GM12874 (cell line): ENCODE results near the gene LSM10.

Experiments
- CTCF ChIP-seq: IDR thresholded peaks from 2 replicates; pipeline ENCODE4 v1.5.1; 2011; ENCODE audit warnings: low read depth, mild to moderate bottlenecking, control low read depth, low read length, moderate library complexity; ENCODE audit not compliant: insufficient read depth

The LSM10 gene

DNA sequence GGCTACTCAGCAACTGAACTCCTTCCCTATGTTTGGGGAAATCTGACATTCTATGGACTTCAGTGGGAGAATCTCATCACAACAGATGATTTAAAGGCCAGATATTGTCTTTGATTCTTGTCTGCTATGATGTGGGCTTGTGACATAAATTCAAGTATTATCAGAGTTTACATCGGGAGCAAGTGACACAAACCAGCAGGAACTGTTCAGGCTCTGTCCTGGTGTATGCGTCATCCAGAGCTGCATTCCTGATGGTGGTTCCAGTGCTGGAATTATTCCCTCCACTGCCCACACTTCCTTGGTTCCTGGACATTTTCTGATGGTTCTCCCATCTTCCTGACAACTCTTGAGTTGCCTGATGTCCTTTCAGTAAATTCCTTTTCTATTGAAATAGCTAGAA is 10.8 kb upstream of the LSM10 start:
- no peak for TF ChIP-seq CTCF

GRCh38 chr1:36406440-36406839 is 8.7 kb upstream of the LSM10 start:
- TF ChIP-seq CTCF: no peak

DNA sequence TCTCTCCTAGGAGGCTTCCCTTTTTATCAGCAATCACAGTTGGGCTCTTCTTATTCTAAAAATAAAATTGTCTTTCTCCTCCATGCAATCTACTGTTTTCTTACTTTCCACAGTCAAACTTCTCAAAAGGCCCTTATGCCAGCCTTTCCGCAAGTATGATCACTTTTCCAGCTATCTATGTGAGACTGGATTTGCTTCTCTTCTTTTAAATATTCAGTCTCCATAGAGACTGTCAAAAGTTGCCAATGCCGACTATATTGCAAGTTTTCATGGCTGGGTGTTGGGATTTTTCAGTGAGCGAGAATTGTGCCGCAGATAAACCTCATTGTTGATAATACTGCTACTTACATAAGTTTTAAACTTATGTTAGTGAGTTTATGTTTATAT is 4.8 kb upstream of the LSM10 start:
- no peak for TF ChIP-seq CTCF

- no peak for TF ChIP-seq CTCF
These were observed 4.1 kb upstream of the LSM10 start for GRCh38 chr1:36401602-36402503.

GRCh38 chr1:36400825-36401601 is 3.3 kb upstream of the LSM10 start:
- TF ChIP-seq CTCF: no peak

DNA sequence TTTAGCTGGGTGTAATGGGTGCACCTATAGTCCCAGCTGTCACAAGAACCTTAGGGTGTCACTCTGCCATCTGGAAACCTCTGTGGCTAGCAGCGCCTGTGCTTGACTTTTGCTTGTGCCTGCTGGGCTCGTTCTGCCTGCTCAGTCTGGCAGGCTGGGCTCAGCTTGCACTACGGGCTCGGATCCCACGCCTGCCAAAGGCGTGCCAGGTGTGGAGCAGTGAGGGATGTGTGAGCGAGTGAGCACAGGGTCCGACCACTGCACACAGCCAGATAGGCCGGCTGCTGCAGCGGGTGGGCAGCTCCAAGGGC is 2.8 kb upstream of the LSM10 start:
- TF ChIP-seq CTCF: no peak

GRCh38 chr1:36398370-36398977 is 766 bp upstream of the LSM10 start:
- no peak for TF ChIP-seq CTCF
